Gastroesophageal sphincter (tissue), 4 donors: Measurements from ENCODE around the gene NEMP1. TPM values are rescaled to one million over a fixed set of nuclear protein-coding genes. Genes with fewer than 3 reads are reported as not detected.
"Not testable (repeated sequence)": the region's sequence is repeated elsewhere in the genome, so short reads cannot be mapped to it uniquely, and the experiment has no call there.

Experiments used
- ATAC-seq: fragments of 150-250 bp; one replicate; pipeline ENCODE4 v1.9.1; 2016; ENCODE audit warnings: mild to moderate bottlenecking, moderate library complexity
- H3K27ac ChIP-seq, 4 donors: fragments of 200-600 bp; sonication (generic) in 3 of 4; 1 replicate in 3 of 4; 2 replicates in 1 of 4; pipeline ENCODE4 v1.5.1; 2016 to 2019
- H3K27me3 ChIP-seq: fragments of 200-600 bp; sonication (generic); one replicate; pipeline ENCODE4 v1.5.1; 2019
- H3K36me3 ChIP-seq, 2 donors: fragments of 200-600 bp; sonication (generic); one replicate each; pipeline ENCODE4 v1.5.1; 2019; ENCODE audit warnings: control low read depth in 1 of 2
- H3K4me1 ChIP-seq, 3 donors: fragments of 200-600 bp; sonication (generic); 1 replicate in 2 of 3; 2 replicates in 1 of 3; pipeline ENCODE4 v1.5.1; 2016 to 2019; ENCODE audit warnings: control low read depth in 2 of 3
- H3K4me3 ChIP-seq, 2 donors: fragments of 200-600 bp; sonication (generic); one replicate each; pipeline ENCODE4 v1.5.1; 2019; ENCODE audit warnings: mild to moderate bottlenecking in 1 of 2, moderate library complexity in 1 of 2
- H3K9me3 ChIP-seq, 3 donors: fragments of 200-600 bp; sonication (generic); one replicate each; pipeline ENCODE4 v1.5.1; 2017 to 2019; ENCODE audit warnings: control low read depth in 2 of 3
- CTCF ChIP-seq, 4 experiments: fragments of 200-600 bp in 2 of 4; fragments of 450-650 bp in 2 of 4; sonication (generic) in 1 of 4; IDR thresholded peaks; one replicate each; pipeline ENCODE4 v1.5.1; 2017 to 2019; ENCODE audit warnings: antibody characterized with exemption in 4 of 4, mild to moderate bottlenecking in 2 of 4, moderate library complexity in 2 of 4
- EP300 ChIP-seq: sonication (generic); formaldehyde crosslinking; IDR thresholded peaks from one replicate; pipeline ENCODE4 v1.6.1; 2017; ENCODE audit warnings: antibody characterized with exemption, mild to moderate bottlenecking
- POLR2A ChIP-seq, 2 donors: fragments of 450-650 bp; IDR thresholded peaks; one replicate each; pipeline ENCODE4 v1.6.1; 2017; ENCODE audit warnings: antibody characterized with exemption in 2 of 2, mild to moderate bottlenecking in 2 of 2, moderate library complexity in 1 of 2
- POLR2AphosphoS5 ChIP-seq: sonication (generic); formaldehyde crosslinking; IDR thresholded peaks from one replicate; pipeline ENCODE4 v1.6.1; 2017; ENCODE audit warnings: antibody characterized with exemption
- WGBS, 2 donors: methylation state at CpG; one replicate each; pipeline ENCODE4 v1.1.5; 2018; ENCODE audit warnings: low coverage in 1 of 2; 5-methylcytosine and 5-hydroxymethylcytosine counted together
- total RNA-seq, 4 donors: library from RNA; depleted of rRNA; stranded (reverse); fragments of >200 nt; gene quantifications; one replicate each; pipeline ENCODE4 v1.1.0, GENCODE V29; 2016

NEMP1 gene
- total RNA-seq, 4 donors from 2014 or later: 11.8 to 14.9 (median 12.7) TPM

DNA sequence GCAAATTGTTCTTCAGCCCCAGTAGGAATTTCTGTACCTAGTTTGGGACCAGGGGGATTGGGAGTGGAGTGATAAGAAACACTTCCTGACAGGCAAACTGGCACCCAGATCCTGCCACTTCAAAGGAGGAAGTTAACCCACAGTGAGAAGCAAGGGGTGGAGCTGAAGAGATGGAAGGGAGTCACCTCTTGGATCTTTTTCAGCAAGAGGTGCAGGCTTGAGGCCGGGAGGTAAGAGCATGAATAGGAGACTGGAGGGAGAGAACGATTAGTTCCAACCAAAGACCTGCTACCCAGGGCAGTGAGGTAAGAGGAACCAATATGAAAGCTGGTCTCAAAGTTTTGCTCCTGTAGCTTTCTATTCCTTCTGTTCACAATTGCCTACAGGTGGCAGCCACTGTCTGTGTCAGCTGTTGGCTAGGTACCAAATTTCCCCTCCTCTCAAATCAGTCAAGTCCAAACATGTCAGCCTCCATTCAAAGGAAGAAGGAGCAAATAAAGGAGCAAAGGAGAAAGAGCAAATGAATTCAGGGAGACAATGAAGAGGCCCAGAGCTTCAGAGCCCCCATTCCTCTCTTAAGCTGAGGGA, 47.4 kb downstream of the NEMP1 start:
- ATAC-seq: no peak
- no peak overlapping the region for H3K27ac ChIP-seq
- H3K27me3 ChIP-seq: no peaks in the 10 kb centered on the region
- no peak for TF ChIP-seq EP300
- TF ChIP-seq POLR2A (IDR thresholded peaks at IDR 0.05): no peak
- no peak for TF ChIP-seq CTCF (IDR thresholded peaks at IDR 0.05)
- no peak for TF ChIP-seq POLR2AphosphoS5
- H3K4me3 ChIP-seq: no peak overlapping the region
- H3K36me3 ChIP-seq: no peaks in the 10 kb centered on the region
- 39 to 73% methylated on average over 2 of the region's 2 CpGs for WGBS, 2 donors
- H3K9me3 ChIP-seq: no peaks in the 10 kb centered on the region
- H3K4me1 ChIP-seq: peaks cover 0 to 5% (median 0%) of the 10 kb centered on the region in 3 donors

- WGBS, 2 donors: 79% methylated on average over 2 of the region's 7 CpGs; no CpG with 5 or more reads in 1 of the 2 donors
- peaks cover 0 to 5% (median 0%) of the 10 kb centered on the region in 3 donors for H3K4me1 ChIP-seq
- no peak for ATAC-seq
- H3K4me3 ChIP-seq: no peak overlapping the region
- H3K9me3 ChIP-seq: no peaks in the 10 kb centered on the region
- no peaks in the 10 kb centered on the region for H3K36me3 ChIP-seq
- no peak overlapping the region for H3K27ac ChIP-seq
- H3K27me3 ChIP-seq: no peaks in the 10 kb centered on the region
- TF ChIP-seq EP300 (no peak), POLR2A (IDR thresholded peaks at IDR 0.05) (no peak), POLR2AphosphoS5 (no peak), CTCF (IDR thresholded peaks at IDR 0.05) (no peak)
These were observed 49.1 kb downstream of the NEMP1 start for GRCh38 chr12:57029457-57029856.

- H3K27ac ChIP-seq: no peak overlapping the region
- H3K36me3 ChIP-seq: no peaks in the 10 kb centered on the region
- TF ChIP-seq POLR2AphosphoS5 (no peak), CTCF (IDR thresholded peaks at IDR 0.05) (no peak), POLR2A (IDR thresholded peaks at IDR 0.05) (no peak), EP300 (no peak)
- H3K27me3 ChIP-seq: no peaks in the 10 kb centered on the region
- no peak for ATAC-seq
- WGBS, 2 donors: 66 to 85% methylated on average over 4 to 5 of the region's 5 CpGs
- H3K9me3 ChIP-seq: no peaks in the 10 kb centered on the region
- no peak overlapping the region for H3K4me3 ChIP-seq
- peaks cover 0 to 5% (median 0%) of the 10 kb centered on the region in 3 donors for H3K4me1 ChIP-seq
These were observed 50.8 kb downstream of the NEMP1 start for GRCh38 chr12:57027805-57028153.

DNA sequence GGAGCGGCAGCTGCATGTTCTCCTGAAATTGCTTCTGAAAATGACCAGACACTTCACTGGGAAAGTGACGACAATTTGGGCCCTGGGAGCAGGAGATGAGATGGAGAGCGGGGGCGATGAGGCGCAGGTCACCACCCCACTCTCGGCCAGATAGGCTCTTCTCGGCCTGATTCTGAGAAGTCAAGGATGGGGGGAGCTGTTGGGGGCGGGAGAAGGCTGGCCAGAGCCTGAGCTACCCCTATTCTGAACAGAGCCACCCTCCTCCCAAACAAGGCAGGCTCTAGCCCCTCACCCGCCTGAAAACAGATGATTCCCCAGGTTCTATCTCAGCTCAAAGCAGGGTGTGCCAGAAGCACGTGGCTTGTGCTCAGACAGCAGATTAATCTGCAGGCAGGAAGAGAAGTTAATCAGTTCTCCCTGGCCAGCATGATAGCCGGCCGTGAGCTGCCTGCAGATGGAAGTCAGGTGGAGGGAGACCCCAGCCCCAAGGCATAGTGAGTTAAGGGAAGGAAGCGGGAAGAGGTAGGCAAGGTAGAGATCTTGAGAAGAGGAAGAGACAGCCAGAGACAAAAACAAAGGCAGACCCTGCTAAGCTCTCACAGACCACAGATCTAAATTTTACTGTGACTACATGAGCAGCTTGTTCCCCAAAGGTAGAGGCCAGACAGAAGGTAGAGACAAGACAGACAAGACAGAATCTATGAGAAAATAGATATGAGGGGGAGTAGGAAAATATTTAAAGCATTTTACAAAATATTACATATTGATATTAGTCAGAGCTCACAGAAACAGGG, 51.4 kb downstream of the NEMP1 start:
- no peaks in the 10 kb centered on the region for H3K9me3 ChIP-seq
- no peak overlapping the region for H3K4me3 ChIP-seq
- H3K36me3 ChIP-seq: no peaks in the 10 kb centered on the region
- 47% methylated on average over 11 of the region's 13 CpGs; no CpG with 5 or more reads in 1 of the 2 donors for WGBS, 2 donors
- H3K4me1 ChIP-seq: peaks cover 0 to 5% (median 0%) of the 10 kb centered on the region in 3 donors
- no peaks in the 10 kb centered on the region for H3K27me3 ChIP-seq
- no peak overlapping the region for H3K27ac ChIP-seq
- no peak for ATAC-seq
- no peak for TF ChIP-seq EP300
- no peak for TF ChIP-seq POLR2AphosphoS5
- no peak for TF ChIP-seq POLR2A (IDR thresholded peaks at IDR 0.05)
- TF ChIP-seq CTCF (IDR thresholded peaks at IDR 0.05): no peak

- no peaks in the 10 kb centered on the region for H3K27me3 ChIP-seq
- H3K36me3 ChIP-seq: no peaks in the 10 kb centered on the region
- H3K27ac ChIP-seq: no peak overlapping the region
- H3K4me1 ChIP-seq: peaks cover 0 to 5% (median 0%) of the 10 kb centered on the region in 3 donors
- no peaks in the 10 kb centered on the region for H3K9me3 ChIP-seq
- no peak for ATAC-seq
- no peak overlapping the region for H3K4me3 ChIP-seq
- no peak for TF ChIP-seq POLR2AphosphoS5
- TF ChIP-seq CTCF (IDR thresholded peaks at IDR 0.05): no peak
- TF ChIP-seq POLR2A (IDR thresholded peaks at IDR 0.05): no peak
- no peak for TF ChIP-seq EP300
- WGBS, 2 donors: 100% methylated on average over 1 of the region's 2 CpGs; no CpG with 5 or more reads in 1 of the 2 donors
These were observed 53.4 kb downstream of the NEMP1 start for GRCh38 chr12:57025196-57025595.

GRCh38 chr12:57022324-57022723, 56.3 kb downstream of the NEMP1 start:
- ATAC-seq, H3K4me3 ChIP-seq, H3K27me3 ChIP-seq, H3K27ac ChIP-seq, H3K9me3 ChIP-seq, H3K36me3 ChIP-seq, H3K4me1 ChIP-seq: not testable (repeated sequence)
- 57% methylated on average over 2 of the region's 5 CpGs; no CpG with 5 or more reads in 1 of the 2 donors for WGBS, 2 donors
